ENCODE data around the gene BTN3A1.
"Not testable (repeated sequence)": the region's sequence is repeated elsewhere in the genome, so short reads cannot be mapped to it uniquely, and the experiment has no call there.

Gene BTN3A1

DNA sequence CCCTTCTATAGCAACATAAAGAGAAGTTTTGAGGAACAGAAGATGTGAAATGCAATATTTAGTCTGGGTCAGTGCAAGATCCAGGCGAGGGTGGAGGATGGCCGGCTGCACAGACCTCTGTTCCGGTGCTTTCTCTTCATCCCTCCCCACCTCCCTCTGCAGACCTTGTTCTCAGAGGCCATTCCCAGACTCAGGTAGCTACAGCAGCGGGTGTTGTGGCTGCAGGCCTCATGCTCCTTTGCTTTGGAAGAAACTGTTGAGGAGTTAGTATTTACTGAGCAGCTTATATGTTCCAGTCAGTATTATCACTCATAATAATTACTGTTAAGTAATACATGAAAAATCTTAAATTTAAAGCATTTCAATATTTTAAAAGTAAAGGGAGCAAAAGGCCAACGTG lies 39.9 kb downstream of the BTN3A1 start:
- DNase-seq (ENCODE audit: low read depth), result no peak

DNA sequence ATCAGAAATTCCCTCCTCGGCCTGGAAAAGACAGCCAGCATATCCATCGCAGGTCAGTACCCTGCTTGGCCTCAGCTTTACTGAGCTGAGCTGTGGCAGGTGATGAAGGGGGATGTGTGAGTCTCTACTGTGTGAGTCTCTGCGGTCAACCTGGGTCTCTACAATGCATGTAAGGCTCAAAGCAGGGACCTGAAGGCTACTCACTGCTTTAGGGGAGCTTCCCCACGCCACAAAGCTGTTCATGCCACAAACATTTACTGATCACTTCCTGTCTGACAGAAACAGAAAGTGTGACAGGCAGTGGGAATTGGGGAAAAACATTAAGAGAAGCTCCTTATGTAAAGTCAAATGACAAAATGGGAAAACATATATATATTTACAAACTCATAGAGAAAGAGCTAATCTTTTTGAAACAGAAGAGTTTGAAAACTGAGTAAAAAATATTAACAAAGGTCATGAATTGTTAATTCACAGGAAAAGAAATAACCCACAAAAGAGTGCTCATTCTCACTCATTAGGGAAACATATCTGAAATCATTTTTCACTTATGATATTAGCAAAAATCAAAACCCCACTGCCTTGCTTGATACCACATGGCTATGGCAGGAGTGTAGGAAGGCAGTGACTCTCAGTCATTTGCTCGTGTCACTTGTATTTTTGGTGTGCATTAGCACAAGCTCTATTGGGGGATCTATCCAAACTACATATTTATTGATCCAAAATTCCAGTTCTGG lies 44.0 kb downstream of the BTN3A1 start:
- DNase-seq (ENCODE audit: low read depth), result no peak

DNA sequence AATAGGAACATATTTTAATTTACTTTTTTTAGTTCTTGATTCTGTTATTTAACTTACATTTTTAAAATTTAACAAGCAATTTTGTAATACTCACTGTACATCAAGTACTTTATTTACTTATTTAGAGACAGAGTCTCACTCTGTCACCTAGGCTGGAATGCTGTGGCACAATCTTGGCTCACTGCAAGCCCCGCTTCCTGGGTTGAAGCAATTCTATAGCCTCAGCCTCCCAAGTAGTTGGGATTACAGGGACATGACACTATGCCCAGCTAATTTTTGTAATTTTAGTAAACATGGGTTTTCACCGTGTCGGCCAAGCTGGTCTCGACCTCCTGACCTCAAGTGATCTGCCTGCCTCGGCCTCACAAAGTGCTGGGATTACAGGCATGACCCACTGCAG lies 45.2 kb downstream of the BTN3A1 start:
- DNase-seq (ENCODE audit: low read depth), result no peak

DNA sequence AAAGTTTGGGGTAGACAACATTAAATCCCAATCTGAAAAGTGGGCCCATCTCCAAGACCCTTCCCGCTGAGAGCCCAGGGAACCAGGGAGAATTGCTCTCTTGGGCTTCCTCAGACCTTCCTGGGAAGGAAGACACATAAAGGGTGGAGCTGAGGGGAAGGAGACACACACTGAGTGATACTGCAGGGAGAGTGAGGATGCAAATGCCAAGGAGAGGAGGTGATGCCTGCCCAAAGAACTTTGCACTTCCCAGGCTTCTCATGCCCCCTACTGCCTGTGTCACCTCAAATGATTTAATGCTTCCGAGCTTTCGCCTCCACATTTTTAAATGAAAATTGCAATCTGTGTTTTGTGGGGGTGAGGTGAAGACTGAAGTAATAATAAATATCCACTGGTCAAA lies 48.2 kb downstream of the BTN3A1 start:
- DNase-seq (ENCODE audit: low read depth), result no peak

DNA sequence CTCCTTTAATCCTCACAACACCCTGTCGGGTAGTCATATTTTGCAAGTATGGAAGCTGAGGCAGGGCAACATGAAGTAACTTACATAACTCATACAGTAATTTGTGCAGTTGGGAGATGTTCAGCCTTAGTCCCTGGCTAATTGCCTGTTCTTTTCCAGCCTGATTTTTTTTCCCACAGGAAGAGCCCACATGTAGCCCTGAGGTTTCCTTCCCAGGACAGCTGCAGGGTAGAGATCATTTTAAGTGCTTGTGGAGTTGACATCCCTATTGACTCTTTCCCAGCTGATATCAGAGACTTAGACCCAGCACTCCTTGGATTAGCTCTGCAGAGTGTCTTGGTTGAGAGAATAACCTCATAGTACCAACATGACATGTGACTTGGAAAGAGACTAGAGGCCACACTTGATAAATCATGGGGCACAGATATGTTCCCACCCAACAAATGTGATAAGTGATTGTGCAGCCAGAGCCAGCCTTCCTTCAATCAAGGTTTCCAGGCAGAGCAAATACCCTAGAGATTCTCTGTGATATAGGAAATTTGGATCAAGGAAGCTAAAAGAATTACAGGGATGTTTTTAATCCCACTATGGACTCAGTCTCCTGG lies 50.7 kb downstream of the BTN3A1 start:
- no peak for DNase-seq (ENCODE audit: low read depth)

DNA sequence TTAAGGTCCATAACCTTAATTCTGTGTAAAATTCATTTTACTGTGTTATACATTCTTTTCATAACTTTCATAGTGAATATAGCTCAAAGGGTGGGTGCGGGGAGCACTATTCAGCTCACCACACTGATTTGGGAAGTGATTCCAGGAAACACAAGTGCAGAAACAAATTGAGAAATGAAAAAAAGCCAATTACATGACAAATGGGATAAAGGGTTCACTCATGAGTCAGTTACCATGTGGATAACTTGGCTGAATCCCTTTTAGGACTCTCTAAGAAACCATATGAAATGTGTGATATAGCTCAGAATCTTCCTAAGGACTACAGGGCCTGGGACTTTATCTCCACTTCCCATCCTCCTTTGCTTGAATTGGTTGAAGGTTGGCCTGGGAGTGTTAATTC lies 52.6 kb downstream of the BTN3A1 start:
- no peak for DNase-seq (ENCODE audit: low read depth)

DNA sequence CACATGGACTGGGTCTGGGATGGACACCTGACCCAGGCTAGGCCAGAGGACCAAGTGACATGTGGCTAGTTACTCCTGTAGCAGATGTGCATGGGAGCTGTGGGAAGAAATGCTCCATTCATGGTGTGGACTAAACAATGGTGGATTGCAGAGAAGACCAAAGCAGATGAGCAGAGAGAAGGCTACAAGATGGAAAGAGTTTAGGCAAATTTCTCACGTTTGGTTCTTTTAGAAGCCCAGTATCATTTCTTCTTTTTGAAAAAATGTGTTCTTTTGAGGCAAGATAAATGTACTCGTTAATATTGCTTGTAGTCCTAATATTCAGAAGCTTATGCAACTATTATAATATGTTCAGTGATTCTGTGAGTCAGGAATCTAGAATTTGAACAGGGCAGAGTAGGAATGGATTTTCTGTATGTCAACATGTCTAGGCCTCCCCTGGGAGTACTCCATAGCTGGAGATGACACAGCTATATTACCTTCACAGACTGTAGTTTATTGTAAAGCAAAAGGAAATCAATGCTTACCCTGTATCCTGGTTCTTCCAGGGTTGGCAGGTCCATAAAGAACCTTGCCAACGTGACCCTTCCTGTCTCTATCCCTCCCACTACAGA lies 53.4 kb downstream of the BTN3A1 start:
- DNase-seq (ENCODE audit: low read depth), result no peak

DNA sequence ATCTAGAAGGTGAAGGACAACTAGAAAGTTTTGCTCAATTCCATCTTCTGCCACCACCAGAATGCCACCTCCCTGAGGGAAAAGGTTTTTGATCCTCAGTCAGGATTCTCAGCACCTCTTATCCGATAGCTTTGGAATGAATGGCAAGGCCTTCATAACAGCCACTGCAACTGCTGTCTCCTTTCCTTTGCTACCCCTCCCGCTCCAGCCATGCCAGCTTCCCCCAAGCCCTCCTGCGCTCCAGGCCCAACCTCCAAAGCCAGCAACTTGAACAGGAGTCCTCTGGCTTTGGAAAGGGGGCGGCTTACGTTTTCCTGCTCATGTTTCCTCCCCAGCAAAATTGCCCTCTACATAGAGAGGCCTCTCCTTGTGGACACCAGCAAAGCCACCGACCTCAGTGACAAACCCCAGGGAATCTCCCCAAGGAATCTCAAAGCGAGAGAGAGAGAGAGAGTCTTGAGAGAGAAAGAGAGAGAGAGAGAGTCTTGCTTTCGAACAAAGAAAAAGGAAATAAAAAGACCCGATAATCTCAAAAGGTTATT lies 55.3 kb downstream of the BTN3A1 start:
- no peak for DNase-seq (ENCODE audit: low read depth)

DNA sequence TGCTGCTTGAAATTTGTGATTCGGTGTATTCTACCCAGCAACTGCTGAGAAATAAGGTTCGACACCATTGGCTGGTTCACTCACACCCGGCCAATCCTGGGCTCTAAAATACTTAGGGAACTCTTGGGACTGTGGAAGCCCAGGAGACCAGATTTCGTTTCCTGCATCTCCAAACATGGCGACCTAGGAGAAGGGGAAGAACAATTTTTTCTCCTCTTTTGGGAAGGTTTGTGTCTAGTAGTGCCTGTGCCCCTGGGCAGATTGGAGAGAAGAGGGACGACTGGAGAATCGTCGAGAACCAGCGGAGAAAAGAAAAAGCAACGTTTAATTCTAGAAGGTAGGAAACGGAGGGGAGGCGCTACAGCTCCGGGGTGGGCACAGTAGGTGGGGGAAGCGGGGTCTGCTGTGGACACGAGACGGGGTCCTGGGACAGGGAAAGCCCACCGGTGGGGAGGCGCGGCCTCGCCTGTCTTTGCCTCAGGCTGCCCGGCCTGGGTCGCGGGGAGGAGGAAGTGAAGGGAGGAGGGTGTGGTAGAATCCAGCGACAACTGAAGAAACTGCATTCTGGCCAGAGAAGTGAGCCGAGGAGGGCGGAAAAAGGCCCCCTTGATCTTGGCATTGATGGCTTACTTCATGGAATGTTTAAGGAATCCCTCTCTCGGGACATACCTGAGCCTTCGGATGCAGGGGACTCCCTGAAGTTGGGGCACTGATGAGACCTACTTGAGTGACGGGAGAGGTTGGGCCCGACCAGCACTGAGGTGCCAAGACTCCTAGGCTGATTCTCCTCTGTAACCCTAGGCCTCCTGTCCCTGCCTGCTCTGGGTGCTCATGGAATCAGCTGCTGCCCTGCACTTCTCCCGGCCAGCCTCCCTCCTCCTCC lies 56.0 kb downstream of the BTN3A1 start, which contains the start of gene BTN2A1:
TSS of gene BTN2A1 (plus strand) at position 150 of the 883 bp plus-strand sequence. CDS start at position 832, 682 bp downstream.
- DNase-seq (ENCODE audit: low read depth), result peak; percentile 88

DNA sequence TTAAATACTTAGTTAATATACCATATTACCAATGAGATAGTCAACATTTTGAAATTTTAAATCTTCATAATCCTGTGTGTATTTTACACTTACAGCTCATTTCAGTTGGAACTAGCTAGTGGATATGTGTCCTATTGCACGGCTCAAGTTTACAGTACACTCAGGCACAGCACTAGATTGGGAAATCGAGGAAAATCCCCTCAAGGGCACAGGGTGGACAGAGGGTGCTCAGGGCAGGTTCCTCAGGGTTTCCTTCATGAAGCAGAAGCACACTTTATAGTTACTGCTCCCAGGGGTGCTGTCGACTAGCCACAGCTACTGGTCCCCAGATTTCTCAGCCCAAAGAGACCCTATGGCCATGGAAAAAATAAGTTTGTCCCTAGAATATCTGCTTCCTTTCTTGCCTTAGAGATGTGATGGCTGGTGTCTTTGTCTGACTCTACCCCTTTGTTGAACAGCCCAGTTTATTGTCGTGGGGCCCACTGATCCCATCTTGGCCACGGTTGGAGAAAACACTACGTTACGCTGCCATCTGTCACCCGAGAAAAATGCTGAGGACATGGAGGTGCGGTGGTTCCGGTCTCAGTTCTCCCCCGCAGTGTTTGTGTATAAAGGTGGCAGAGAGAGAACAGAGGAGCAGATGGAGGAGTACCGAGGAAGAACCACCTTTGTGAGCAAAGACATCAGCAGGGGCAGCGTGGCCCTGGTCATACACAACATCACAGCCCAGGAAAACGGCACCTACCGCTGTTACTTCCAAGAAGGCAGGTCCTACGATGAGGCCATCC lies 57.1 kb downstream of the BTN3A1 start:
- DNase-seq (ENCODE audit: low read depth), result no peak

DNA sequence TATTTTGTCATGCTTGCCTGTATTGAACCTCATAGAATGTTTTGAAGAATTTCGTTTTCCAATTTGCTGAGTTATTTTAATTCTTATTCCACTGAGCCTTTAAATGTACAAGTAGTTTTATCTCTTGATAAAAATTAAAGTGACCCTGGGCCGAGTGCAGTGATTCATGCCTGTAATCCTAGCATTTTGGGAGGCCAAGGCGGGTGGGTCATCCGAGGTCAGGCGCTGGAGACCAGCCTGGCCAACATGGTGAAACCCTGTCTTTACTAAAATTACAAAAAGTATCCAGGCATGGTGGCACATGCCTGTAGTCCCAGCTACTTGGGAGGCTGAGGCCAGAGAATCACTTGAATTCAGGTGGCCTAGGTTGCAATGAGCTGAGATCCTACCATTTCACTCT lies 59.3 kb downstream of the BTN3A1 start:
- not testable (repeated sequence) for DNase-seq (ENCODE audit: low read depth)

DNA sequence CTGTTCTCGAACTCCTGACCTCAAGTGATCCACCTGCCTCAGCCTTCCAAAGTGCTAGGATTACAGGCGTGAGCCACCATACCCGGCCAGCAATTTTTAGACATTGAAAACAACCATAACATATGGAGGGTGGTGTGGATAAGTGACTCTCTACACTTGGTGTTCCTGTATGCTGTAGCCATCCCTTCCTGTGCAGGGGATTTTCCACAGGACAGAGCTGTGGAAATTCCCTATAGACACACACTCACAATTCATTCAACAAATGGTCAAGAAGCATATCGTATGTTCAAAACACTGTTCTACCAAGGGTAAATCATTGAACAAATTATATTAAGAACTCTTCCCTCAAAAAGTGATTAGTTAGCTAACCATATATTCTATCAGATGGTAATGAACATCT lies 61.9 kb downstream of the BTN3A1 start:
- DNase-seq (ENCODE audit: low read depth), result no peak

DNA sequence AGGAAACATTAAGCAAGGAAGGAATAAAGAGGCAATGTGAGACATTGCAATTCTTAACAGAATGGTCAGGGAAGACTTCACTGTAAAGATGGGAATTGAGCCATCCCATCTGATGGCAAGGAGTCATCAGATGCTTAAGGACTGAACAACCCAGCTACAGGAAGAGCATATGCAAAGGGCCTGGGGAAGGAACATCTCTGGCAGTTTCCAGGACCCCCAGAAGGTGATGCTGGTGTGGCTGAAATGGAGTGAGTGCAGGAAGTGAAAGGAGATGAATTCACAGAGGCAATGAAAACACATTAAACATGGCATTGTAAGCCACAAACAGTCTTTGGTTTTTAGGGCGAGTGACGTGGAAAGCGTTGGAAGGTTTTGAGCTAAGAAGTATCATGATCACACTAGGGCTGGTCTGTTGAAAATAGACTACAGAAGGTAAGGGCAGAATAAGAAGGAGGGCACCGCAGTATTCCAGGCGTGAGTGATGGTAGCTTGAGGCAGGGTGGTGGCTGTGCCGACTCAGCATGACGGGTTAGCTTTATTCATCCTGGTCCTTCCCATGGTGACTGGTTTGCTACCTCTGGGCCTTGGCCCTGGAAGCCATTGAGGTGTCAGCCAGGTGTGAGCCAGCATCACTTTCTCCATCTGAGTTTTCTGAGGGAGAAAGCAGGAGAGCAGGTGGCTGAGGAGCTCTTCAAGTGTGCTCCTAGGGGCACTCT lies 62.5 kb downstream of the BTN3A1 start:
- DNase-seq (ENCODE audit: low read depth), result no peak
